GM21381 (cell line): ENCODE data around the gene XPO4.

Experiments
- ATAC-seq: cut with Tn5 transposase; IDR thresholded peaks from one replicate; pipeline ENCODE4 v1.9.1; 2021; ENCODE audit warnings: mild to moderate bottlenecking, moderate library complexity; ENCODE audit not compliant: unreplicated experiment

XPO4 gene

DNA sequence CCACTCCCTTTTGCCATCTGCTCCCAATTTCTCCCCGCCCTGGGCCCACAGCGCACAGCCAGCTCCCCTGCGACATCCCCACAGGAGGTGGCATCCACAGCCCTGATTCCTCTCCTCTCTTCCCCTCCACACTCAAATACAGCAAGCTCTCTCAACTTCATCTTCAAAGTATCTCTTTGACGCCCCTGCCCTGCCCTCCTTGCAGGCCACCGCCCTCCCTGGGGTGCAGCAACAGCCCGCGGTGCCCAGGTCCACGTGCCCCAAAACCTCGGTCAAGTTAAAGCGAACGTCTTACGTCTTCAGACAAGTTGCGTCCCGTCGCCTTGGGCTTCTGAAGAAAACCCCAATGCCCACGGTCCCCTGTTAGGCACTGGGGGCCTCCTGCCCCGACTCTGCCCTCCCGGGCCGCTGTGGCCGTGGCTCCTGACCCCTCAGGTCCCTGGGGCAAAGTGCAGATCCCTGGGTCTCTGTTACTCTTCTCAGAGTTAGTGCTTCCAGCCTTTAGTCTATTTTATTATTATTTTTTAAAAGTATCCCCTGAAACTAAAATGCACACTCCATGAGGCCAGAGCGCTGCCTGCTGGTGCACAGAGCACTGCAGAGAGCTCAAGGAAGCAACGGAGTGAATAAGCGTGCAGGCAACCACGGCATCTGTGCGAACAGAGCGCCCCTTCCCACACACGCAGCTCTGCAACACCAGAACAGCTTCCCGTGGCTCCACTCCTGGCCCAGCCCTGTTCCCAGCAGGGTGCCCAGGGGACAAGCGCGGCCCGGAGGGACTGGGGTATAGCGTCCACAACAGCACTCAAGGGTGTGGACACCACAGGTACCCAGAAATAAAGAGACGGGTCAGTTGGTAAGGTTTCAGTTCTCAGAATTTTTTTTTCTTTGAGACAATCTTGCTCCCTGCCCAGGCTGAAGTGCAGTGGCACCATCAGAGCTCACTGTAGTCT lies 172.6 kb downstream of the XPO4 start:
- no peak for ATAC-seq

DNA sequence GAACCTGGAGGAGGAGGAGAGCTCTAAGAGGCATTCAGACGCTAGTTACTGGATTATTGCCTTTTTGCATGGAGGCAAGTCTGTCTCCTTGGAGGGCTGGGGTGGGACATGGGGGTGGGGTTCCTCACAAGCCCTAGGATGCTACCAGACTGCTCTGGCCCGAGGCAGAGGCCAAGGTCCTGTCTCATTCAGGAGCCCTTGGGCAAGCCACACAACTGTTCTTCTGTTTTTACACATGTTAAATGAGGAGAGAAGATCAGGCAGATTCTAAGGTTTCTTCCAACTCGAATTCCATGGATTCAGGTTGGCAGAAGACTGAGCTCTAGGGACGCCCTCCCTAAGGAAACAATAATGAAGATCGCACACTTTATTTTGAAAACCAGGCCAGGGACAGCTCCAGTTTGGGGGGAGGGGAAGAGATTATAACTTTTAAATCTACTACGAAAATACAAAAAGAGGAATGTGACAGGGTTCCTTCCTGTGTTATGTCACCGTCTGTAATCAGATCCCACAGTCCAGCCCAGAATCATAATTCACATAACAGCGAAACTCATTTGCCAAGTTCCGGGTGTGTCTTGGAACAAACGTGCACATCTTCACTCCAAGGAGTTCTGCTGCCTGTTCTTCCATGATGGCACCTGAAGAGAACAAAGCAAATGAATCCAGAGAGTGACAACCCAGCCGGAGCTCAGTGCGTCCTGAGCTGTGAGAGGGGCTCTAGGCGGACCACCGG lies 173.8 kb downstream of the XPO4 start:
- no peak for ATAC-seq

DNA sequence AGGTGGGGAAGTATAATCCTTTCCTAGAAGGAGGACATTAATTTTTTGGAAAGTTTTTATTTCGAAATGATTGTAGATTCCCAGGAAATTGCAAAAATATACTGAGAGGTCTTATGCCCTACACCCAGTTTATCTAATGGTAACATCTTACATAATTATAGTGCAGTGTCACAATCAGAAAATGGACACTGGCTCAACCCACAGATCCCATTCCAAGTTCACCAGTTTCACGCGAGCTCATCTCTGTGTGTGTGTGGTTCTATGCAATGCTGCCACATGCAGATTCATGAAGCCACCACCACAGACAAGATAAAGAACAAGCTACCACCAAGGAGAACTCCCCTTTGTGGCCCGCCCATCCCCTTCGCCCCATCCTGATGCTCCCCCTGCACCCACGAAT lies 174.7 kb downstream of the XPO4 start:
- no peak for ATAC-seq
